GM12874 (cell line): ENCODE data around the gene INAFM2.

ENCODE experiments used
- CTCF ChIP-seq: IDR thresholded peaks from 2 replicates; pipeline ENCODE4 v1.5.1; 2011; ENCODE audit warnings: low read depth, mild to moderate bottlenecking, control low read depth, low read length, moderate library complexity; ENCODE audit not compliant: insufficient read depth

The INAFM2 gene

GRCh38 chr15:40289140-40289775, 34.2 kb upstream of the INAFM2 start:
- no peak for TF ChIP-seq CTCF

GRCh38 chr15:40290545-40290917, 33.0 kb upstream of the INAFM2 start:
- no peak for TF ChIP-seq CTCF

- no peak for TF ChIP-seq CTCF
These were observed 32.4 kb upstream of the INAFM2 start for GRCh38 chr15:40290918-40291574.

GRCh38 chr15:40292246-40292645, 31.2 kb upstream of the INAFM2 start:
- no peak for TF ChIP-seq CTCF

GRCh38 chr15:40293006-40293405, 30.5 kb upstream of the INAFM2 start:
- TF ChIP-seq CTCF = no peak

- no peak for TF ChIP-seq CTCF
These were observed 29.3 kb upstream of the INAFM2 start for GRCh38 chr15:40293905-40294895.

- no peak for TF ChIP-seq CTCF
These were observed 28.2 kb upstream of the INAFM2 start for GRCh38 chr15:40295297-40295696.
